ENCODE data around the gene NEMP2.
"Not testable (repeated sequence)": the region's sequence is repeated elsewhere in the genome, so short reads cannot be mapped to it uniquely, and the experiment has no call there.

Gene NEMP2

DNA sequence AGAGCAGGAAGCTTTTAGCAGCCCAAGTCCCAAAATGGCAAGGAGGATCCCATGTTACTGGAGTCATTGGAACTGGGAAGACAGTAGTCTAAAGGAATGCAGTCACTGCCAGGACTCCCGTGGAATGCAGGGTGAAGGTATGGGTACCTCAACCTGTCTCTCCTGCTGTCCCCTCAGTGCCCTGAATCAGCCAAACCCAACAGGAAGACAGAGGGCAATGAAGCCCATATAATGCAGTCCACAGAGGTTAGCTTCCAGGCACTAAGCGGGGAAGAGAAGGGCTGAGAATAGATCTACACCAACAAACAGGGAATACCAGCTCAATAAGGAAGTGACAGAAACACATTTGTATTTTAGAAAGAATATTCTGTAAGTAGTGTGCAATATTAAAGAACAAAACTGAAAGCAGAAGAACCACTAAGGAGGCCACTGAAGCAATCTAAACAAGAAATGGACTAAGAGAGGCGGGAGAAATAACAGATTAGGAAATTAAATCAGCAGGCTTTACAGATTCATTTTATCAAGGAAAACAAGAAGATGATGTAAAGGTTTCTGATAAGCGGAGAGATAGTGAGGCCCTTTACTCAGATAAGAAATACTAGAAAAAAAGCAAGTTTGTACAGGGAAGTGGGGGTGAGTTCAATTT, 8.3 kb downstream of the NEMP2 start:
- no peak for DNase-seq (ENCODE audit: low spot score)

DNA sequence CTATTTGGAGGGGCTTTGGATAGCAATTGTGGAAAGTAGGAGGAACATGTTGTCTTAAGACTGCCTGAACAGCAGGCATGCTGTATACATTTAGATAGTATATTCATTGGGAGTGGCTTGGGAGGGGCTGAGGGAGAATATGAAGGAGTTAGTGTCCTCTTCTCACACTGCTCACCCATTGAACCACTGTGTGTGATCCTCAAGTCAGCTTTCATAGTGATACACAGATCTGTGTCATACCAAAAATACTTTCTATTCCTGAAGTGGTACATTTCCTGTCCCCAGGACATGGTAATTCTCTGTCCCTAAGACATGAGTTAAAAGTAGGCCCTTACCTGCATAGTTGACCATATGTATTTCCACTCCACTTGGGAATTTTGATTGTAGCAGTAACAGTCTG, 9.6 kb downstream of the NEMP2 start:
- no peak for DNase-seq (ENCODE audit: low spot score)

DNA sequence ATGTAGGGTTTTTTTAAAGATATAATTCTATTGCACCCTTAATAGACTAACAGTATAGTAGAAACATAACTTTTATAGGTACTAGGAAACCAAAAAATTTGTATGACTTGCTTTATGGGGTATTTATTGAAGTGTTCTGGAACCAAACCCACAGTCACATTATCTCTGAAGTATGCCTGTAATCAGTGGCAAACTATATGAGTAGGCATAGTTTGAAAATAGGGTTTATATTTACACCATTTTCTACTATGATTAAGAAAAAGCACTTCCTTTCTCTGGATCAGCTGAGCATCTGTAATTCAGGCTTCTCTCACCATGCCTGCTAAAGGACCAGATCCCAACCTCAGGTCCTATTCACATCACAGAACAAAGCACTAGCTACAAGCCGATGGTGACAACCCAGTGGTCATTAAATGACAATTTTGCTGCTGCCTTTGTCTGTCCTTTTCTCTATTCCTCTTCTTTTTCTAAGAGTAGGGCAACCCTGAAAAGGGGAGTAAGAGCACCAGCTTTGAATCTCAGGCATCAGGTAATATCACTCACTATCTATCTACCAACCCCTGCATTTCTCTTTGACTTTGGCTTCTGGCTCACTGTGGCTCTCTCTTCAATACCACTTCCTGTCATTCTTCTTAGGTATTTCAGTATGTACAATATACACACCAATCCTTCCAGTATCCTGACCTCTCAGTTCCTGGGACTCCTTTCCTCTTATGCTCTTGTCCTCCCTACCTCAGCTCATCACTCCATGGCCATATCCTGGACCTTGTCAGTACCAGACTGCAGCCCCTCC, 14.4 kb downstream of the NEMP2 start:
- DNase-seq (ENCODE audit: low spot score): no peak

DNA sequence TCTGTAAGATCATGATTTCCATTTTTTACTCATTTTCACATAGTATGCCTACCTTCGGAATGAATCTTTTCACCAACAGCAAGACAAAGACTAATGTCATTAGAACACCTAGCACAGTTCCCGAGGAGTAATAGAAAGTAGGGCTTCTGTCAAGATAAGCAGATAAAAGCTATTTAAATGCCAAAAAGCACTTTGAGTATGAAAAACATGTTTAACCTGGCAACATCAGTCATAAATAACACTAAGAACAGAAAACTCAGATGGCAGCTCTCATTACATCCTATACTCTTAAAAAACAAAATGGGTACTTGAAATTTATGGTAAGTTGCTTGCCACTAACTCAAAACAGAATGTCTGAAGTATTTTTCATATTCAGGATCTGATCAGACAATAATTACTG, 17.1 kb downstream of the NEMP2 start:
- no peak for DNase-seq (ENCODE audit: low spot score)

DNA sequence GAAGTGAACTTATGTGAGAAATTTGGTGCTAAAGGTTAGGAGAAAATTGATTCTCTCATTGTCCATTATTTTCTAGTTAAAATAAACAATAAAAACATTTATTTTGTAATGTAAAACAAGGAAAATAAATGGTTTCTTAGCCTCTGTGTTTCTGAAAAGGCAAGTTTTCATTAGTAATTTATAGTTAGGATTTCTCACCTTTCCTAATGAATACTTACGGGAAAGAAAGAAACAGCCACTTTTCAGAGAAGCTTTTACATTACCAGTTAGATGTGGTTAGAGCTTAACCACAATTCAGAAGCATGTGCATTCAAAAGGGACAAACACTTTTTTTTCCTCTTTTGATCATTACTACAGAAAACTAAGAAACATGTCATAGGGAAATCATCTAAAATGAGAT, 18.8 kb downstream of the NEMP2 start:
- DNase-seq (ENCODE audit: low spot score): no peak

DNA sequence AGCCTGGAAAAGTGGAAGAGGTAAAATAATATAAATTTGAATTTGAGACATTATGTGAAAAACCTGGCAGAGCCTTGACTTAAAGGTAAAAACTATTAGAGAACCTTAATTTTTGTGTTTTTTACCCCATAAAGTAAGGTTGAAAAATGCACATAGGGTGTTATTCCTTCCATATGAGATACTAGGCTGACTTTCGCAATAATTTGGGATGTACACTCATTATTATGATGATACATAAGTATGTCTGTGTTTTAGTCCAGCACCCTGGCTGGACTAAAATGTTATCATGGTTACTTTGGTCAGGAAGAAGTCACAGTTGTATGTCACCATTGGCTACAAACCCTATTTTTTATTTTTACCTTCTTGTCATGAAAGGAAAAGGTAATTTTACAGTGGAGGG, 19.8 kb downstream of the NEMP2 start:
- DNase-seq (ENCODE audit: low spot score): no peak

DNA sequence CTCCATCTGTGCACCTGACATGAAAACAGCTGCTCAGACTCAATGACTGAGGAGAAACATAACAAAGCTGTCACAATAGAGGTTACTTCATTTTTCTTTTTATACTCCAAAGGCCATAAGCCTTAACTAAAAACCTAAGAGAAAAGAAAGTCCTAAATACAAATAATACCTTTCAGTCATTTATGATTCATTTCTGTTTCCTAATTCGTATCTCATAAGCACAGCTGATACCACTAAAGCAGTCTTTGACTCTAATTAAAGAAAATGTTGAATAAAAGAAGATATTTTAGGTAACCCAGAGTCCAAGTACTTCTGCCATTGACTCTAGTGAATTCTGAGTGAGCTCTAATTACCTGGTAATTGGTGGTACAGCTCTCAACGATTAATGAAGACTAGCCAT, 20.6 kb downstream of the NEMP2 start:
- DNase-seq (ENCODE audit: low spot score): no peak

DNA sequence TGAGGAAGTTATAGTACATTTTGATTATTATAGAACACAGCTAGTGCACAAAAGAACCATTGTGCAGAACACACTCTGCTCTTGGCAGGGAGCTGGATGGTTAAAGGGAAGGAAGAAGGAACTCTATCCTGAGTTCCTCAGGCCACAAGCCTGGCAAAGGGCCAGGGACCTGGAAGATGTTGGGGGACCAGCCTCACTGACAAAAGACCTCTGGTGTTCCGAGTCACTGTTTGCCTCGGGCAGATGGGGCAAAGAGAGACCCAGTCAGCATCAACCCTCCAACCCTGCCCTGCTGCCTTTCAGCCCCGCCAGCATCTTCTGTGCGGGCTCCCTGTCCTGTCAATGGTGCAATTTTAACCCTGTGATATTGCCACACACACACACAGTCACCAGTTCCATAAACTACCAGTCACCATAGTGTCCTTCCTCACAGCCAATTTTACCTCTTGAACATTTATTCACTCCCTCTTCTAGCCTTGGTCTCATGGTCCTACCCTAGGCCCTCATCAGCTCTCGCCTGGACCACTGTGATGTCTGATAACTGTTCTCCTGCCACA, 21.9 kb downstream of the NEMP2 start:
- no peak for DNase-seq (ENCODE audit: low spot score)

DNA sequence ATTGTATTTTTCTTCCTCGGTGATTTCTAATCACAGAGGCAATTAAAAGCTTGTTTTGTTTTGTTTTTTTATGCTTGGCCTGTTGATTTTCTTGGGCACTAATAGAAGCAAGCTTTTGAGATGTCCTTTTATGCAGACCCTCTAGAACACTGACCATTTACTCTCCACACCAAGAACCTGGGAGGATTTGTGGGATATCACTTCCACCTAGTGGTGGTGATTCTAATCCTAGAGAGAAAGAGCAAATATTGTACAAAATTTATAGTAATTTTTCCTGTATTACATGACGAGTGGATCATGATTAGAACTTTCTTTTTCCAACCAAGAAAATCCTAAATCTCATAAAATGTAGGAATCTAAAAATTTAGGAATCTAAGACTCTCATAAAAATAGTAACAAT, 23.4 kb downstream of the NEMP2 start:
- DNase-seq (ENCODE audit: low spot score): peak; percentile 57

DNA sequence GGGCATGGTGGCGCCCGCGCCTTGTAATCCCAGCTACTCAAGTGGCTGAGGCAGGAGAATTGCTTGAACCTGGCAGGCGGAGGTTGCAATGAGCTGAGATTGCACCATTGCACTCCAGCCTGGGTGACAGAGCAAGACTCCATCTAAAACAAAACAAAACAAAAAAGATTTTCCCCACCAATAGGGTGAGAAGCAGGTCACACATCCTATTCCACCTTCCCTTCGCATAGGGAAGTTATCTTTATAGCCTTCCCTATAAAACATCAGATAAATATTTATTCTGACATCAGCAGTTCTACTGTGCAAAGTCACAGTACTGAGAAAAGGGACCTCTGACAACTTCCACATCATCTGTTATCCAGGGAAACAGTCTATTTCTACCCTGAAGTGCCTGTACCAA, 24.6 kb downstream of the NEMP2 start:
- DNase-seq (ENCODE audit: low spot score): not testable (repeated sequence)

DNA sequence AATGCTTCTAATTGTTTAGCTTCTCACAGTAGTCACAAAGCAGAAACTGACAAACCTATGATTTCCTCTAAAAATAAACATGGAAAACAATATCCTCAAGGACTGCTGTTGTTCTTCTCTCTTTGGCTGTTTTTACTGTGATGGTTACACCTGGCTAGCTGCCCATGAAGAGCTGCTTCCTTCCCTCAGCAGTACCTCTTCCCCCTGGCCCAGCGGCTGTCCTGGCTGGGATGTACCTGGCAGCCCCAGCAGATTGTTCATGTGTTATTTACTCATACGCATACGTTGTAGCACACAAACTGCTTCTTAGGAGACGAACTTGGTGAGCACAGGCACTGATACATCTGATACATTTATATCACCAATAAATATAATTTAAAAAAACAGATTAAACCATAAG, 27.4 kb downstream of the NEMP2 start:
- DNase-seq (ENCODE audit: low spot score): no peak

DNA sequence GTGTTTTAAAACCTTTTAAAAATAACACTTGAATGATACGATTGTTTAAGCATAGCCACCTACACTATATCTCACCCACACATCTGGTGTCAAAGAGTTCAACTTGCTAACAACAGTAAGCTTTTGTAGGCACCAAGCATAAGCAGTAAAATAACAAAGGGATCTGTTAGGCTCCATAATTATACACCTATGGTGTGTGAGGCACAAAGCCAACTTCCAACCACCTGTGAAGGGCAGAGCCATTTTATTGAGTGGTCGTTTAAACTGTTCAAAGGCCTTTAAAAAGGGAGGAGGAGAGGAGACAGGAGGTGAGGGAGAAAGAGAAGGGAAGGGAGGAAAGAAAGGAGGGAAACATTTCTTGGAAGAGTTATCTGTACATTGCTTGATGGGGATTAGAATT, 27.9 kb downstream of the NEMP2 start:
- DNase-seq (ENCODE audit: low spot score): no peak

DNA sequence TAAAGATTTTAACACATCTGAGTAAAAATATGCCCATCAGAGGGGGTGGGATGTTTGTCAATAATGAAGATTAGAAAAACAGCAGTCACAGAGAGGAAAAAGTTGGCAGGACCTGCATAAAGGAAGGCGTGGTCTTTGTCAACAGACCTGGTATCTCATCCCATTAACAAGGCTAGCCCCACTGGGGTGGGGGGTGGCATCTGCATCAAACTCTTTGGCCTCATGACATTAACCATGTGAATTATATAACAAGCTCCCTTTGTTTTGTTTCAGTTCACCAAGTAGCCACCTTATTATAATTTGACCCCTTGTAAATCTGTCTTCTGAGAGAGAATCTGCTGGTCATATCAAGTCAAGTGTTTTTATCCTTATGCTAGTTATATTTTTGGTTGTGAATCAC, 28.8 kb downstream of the NEMP2 start:
- no peak for DNase-seq (ENCODE audit: low spot score)

DNA sequence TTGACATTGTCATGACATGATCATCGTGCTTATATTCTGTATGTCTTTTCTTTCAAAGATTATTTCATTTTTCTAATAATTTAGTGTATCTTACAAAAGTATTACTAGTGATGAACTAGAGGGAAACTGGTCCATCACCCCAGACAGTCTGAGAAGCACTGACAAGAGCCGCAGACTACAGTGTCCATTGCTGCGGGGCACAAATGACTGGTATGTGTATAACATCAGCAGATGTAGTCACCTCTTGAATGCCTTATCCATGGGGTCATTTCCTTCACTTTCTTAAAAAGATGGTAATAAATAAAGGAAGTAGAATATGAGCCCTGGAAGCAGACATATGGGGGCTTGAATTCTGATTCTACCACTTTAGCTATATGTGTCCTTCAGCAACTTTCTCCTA, 29.6 kb downstream of the NEMP2 start:
- no peak for DNase-seq (ENCODE audit: low spot score)

DNA sequence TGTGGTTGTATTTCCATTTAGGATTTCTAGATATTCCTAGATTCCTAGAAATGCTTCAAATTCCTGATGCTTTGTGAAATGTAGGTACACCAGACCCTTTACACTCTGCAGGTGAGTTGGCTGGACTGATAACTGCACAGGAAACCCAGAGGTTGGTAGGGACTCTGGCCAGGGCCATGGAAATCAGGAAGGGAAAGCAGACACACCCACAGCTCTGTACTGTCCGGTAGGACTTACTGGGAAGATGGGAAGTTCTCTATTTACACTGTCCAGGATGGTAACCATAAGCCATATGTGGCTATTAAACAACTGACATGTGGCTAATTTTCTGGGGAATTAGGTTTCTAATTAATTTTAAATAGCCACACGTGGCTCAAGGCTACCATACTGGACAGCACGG, 31.4 kb downstream of the NEMP2 start:
- DNase-seq (ENCODE audit: low spot score): no peak

DNA sequence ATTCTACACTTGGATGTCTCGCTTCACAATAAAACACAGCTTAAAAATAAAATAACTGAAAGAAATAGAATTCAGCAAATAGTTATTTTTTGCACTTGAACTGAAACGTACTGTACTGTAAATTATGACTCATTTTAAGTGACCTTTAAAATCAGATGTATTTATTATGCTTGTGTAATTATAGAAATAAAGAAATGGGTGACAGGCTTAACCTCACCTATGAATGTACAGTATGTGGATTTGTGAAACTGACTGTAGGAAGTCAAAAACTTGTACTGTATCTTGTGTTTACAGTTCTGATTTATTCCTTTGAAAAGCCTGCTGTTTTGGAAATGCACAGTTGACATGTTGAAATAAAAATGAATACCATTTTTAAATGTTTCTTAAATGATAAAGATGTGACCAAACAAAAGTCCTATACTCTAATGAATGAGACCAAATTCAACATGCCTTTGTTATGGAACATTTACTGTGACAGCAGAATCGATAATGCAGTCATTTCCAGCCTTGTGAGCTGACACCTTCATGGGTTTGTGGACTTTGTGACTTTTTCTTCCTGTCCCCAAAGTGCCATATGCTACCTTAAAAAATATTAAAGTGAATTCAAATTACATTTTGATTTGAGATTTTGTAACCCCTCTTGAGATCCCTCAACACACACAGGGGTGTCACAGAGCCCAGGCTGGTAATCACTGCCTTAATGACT, 32.7 kb downstream of the NEMP2 start:
- DNase-seq (ENCODE audit: low spot score): no peak

DNA sequence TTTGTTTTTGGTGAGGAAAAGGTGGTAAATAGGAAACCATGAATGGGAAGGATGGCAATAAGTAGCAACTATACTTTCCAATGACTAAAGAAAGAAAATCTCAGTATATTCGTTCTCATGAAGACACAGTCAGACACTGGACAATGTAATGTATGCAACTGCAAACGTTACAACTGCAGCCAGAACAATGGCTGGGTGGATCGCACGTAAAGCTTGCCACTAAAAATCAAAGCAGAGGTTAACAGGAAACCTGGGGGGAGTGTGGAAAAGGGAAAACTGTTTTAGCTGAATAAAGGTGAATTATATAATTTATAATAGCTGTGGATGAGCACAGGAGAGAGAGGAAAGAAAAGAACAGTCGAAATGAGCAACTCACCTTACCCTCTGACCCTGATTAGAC, 33.3 kb downstream of the NEMP2 start:
- no peak for DNase-seq (ENCODE audit: low spot score)

DNA sequence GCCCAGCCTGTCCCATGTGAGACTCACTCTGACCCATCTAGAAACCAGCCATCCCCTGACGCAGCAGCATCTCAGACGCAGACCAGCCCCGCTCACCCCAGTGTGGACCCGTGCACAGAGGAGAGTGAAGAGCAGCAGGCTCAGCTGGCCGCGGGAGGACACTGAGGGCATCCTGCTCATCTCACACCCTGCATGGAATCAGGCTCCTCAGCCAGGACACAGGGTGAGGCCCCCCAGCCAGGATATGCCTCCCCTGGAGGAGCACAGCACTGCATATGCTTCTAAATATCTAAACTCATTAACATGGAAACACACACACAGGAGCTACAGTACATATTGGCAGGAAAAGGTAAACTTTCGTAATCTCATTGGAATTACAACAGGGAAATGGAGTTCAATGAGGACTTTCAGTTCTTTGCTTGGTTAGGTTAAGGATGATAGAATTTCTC, 34.4 kb downstream of the NEMP2 start:
- DNase-seq (ENCODE audit: low spot score): no peak

DNA sequence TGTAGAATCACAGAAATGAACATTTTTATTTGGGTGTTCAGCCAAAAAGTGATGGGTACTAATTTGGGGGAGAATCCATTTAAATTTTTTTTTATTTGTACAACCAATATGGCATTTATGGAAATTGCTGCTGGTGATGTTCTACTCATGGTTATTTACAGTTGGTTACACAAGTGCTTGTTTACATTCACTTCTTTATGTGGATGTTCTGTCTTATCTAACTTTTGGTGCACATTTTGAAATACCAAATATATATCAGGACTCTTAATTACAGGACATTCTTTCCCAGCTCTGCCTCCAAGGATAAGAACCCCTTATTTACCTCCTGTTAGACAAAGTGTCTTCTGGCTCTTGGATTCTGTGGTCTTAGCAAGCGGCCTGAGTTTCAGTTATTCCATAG, 35.2 kb downstream of the NEMP2 start:
- no peak for DNase-seq (ENCODE audit: low spot score)

DNA sequence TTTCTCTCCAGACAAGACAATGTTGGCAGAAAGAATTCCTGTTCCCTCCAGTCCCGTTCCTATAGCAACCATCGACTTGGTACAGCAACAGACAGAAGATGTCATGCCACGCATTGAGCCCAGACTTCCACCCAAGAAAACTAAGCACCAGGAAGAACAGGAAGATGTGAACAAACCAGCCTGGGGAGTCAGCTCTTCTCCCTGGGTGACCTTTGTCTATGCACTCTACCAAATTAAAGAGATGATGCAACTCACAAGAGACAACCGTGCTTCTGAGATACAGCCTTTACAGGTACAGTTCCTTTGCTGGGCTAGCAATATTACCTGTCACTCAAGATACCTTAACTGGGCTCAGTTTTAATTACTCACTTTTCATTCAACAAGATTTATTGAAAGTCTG, 37.1 kb downstream of the NEMP2 start:
- no peak for DNase-seq (ENCODE audit: low spot score)

DNA sequence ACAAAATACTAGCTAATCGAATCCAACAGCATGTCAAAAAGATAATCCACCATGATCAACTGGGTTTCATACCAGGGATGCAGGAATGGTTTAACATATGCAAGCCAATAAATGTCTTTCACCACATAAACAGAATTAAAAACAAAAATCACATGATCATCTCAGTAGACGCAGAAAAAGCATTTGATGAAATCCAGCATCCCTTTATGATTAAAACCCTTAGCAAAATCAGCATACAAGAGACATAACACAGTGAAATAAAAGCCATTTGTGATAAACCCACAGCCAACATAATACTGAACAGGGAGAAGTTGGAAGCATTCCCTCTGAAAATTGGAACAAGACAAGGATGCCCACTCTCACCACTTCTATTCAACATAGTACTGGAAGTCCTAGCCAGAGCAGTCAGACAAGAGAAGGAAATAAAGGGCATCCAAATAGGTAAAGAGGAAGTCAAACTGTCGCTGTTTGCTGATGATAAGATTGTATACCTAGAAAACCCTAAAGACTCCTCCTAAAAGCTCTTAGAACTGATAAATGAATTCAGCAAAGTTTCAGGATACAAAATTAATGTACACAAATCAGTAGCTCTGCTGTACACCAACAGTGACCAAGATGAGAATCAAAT, 39.8 kb downstream of the NEMP2 start:
- DNase-seq (ENCODE audit: low spot score): not testable (repeated sequence)

DNA sequence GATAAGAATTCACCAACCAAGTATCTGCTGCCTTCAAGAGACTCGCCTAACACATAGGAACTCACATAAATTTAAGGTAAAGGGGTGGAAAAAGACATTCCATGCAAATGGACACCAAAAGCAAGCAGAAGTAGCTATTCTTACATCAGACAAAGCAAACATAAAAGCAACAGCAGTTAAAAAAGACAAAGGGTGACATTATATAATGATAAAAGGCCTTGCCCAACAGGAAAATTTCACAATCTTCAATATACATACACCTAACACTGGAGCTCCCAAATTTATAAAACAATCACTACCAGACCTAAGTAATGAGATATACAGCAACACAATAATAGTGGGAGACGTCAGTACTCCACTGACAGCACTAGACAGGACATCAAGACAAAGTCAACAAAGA, 41.4 kb downstream of the NEMP2 start:
- DNase-seq (ENCODE audit: low spot score): no peak

DNA sequence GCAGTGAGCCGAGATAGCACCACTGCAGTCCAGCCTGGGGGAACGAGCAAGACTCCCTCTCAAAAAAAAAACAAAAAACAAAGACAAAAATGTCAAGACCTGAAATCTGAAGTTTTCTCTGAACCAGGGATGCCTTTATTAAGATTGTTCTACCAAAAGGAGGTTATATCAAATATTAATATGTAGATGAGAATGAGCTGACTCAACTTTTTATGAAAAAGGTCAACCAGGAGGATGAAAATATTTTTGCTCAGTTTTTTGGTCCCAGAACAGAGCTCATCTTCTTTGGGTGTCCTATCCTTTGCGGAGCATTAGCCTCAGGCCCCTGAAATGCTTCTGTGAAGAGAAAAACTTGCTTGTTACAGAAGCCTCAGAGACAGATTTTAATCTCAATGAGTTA, 44.0 kb downstream of the NEMP2 start:
- DNase-seq (ENCODE audit: low spot score): no peak

Measured in AG20443 (cell line).